Thyroid gland (tissue), 4 donors: ENCODE data around the gene IFT57. TPM values are rescaled to one million over a fixed set of nuclear protein-coding genes. Genes with fewer than 3 reads are reported as not detected.
"Not testable (repeated sequence)": the region's sequence is repeated elsewhere in the genome, so short reads cannot be mapped to it uniquely, and the experiment has no call there.

ENCODE experiments used
- DNase-seq, 2 donors: peaks; one replicate each; pipeline ENCODE4 v3.0.0-alpha.2; 2019
- H3K27ac ChIP-seq, 3 donors: fragments of 200-600 bp; sonication (generic); 1 replicate in 2 of 3; 2 replicates in 1 of 3; pipeline ENCODE4 v1.5.1; 2016 to 2019; ENCODE audit warnings: mild to moderate bottlenecking in 1 of 3, moderate library complexity in 1 of 3
- H3K27me3 ChIP-seq: fragments of 200-600 bp; sonication (generic); one replicate; pipeline ENCODE4 v1.5.1; 2019
- H3K36me3 ChIP-seq, 2 donors: fragments of 200-600 bp; sonication (generic); one replicate each; pipeline ENCODE4 v1.5.1; 2016 to 2019
- H3K4me1 ChIP-seq, 2 donors: fragments of 200-600 bp; sonication (generic); one replicate each; pipeline ENCODE4 v1.5.1; 2017 to 2019
- H3K4me3 ChIP-seq, 3 donors: fragments of 200-600 bp; sonication (generic); replicated peaks in 1 of 3; 1 replicate in 2 of 3; 2 replicates in 1 of 3; pipeline ENCODE4 v1.5.1; 2016; ENCODE audit warnings: mild to moderate bottlenecking in 1 of 3
- H3K9me3 ChIP-seq: fragments of 200-600 bp; sonication (generic); one replicate; pipeline ENCODE4 v1.5.1; 2017
- POLR2A ChIP-seq, 2 donors: fragments of 450-650 bp; IDR thresholded peaks; one replicate each; pipeline ENCODE4 v1.6.1; 2017; ENCODE audit warnings: antibody characterized with exemption in 2 of 2, mild to moderate bottlenecking in 2 of 2, moderate library complexity in 1 of 2
- WGBS, 2 donors: methylation state at CpG; one replicate each; pipeline ENCODE4 v1.1.5; 2017; 5-methylcytosine and 5-hydroxymethylcytosine counted together
- intact Hi-C: fragments of 100-400 bp; cut with DNase I; formaldehyde crosslinking; loops from one replicate; pipeline ENCODE4 v1.15.1; 2023
- total RNA-seq, 4 donors: library from RNA; depleted of rRNA; stranded (reverse); fragments of >200 nt; gene quantifications; one replicate each; pipeline ENCODE4 v1.2.3, GENCODE V29; 2016
- TF ChIP-seq, protein P1 (sequence below), 6 experiments: fragments of 200-600 bp in 3 of 6; fragments of 450-650 bp in 3 of 6; sonication (generic) in 3 of 6; IDR thresholded peaks; one replicate each; pipeline ENCODE4 v1.5.1; 2016 to 2019; ENCODE audit warnings: antibody characterized with exemption in 6 of 6, mild to moderate bottlenecking in 2 of 6, inconsistent platforms in 1 of 6, moderate library complexity in 1 of 6

Gene IFT57, protein sequence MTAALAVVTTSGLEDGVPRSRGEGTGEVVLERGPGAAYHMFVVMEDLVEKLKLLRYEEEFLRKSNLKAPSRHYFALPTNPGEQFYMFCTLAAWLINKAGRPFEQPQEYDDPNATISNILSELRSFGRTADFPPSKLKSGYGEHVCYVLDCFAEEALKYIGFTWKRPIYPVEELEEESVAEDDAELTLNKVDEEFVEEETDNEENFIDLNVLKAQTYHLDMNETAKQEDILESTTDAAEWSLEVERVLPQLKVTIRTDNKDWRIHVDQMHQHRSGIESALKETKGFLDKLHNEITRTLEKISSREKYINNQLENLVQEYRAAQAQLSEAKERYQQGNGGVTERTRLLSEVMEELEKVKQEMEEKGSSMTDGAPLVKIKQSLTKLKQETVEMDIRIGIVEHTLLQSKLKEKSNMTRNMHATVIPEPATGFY
- 100 to 1,000 TPM in 1 of 4 donors, 10 to 100 TPM in 3; 80.1 to 139 (median 87.4) TPM for total RNA-seq

DNA sequence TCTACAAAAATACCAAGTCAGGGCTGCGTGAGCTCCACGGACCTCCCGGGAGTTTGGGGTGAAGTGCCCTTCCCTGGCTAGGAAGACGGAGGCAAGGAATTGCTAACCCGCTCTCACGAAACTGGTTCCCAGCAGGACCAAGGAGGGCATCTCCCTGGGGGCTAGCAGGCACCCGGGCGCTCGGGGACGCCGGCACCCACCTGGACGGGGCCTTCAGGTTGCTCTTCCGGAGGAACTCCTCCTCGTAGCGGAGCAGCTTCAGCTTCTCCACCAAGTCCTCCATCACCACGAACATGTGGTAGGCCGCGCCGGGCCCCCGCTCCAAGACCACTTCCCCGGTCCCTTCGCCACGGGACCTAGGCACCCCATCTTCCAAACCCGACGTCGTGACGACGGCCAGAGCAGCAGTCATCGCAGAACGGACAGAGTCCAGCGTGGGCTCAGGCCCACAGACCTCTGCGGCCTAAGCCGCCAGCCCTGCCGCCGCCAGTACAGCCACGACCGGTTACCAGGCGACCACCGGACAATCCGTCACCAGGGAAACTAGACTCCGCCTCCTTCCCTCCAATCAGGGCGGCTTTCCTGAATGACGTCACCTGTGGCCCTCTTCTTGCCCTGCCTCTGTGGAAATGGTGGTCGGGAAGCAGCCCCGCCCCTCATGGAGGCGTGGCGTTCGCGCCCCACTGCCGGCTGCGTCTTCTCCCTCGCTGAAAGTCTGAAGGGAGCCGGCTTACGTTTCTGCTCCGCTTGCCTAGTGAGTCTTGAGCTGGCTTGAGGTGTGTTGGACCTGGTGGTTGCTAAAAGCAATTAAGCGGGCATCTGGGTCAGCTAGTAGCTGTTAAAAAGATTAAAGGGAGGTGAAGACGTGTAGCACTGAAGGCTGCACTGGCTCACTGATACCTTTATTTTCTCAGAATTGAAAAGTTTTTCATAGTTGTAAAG, at the start of gene IFT57:
IFT57 (minus strand) TSS at position 514 of the 942 bp plus-strand sequence; CDS start at position 412, 102 bp downstream.
- H3K9me3 ChIP-seq, result no peaks in the 10 kb centered on the region
- TF ChIP-seq, protein P1, sequence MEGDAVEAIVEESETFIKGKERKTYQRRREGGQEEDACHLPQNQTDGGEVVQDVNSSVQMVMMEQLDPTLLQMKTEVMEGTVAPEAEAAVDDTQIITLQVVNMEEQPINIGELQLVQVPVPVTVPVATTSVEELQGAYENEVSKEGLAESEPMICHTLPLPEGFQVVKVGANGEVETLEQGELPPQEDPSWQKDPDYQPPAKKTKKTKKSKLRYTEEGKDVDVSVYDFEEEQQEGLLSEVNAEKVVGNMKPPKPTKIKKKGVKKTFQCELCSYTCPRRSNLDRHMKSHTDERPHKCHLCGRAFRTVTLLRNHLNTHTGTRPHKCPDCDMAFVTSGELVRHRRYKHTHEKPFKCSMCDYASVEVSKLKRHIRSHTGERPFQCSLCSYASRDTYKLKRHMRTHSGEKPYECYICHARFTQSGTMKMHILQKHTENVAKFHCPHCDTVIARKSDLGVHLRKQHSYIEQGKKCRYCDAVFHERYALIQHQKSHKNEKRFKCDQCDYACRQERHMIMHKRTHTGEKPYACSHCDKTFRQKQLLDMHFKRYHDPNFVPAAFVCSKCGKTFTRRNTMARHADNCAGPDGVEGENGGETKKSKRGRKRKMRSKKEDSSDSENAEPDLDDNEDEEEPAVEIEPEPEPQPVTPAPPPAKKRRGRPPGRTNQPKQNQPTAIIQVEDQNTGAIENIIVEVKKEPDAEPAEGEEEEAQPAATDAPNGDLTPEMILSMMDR (IDR thresholded peaks at IDR 0.05), result no peak
- peak in 1 of 2 donors; percentile 95 for TF ChIP-seq POLR2A (IDR thresholded peaks at IDR 0.05)
- 1% methylated on average over 27 to 50 of the region's 57 CpGs for WGBS, 2 donors
- H3K36me3 ChIP-seq, result no peaks in the 10 kb centered on the region
- intact Hi-C loops, result no loop called here
- peak; percentile 99 for DNase-seq
- H3K27ac ChIP-seq, result peak within 1 kb of the TSS; percentile 70 to 82 (median 79)
- H3K4me3 ChIP-seq, result peak within 1 kb of the TSS; percentile 53 to 91 (median 60)
- H3K27me3 ChIP-seq, result no peaks in the 10 kb centered on the region
- peaks cover 24 to 33% of the 10 kb centered on the region in 2 donors for H3K4me1 ChIP-seq

- no peak overlapping the region for H3K4me3 ChIP-seq
- DNase-seq, result no peak
- no peaks in the 10 kb centered on the region for H3K4me1 ChIP-seq
- no peak for TF ChIP-seq POLR2A (IDR thresholded peaks at IDR 0.05)
- TF ChIP-seq, protein P1 (IDR thresholded peaks at IDR 0.05), result no peak
- H3K9me3 ChIP-seq, result no peaks in the 10 kb centered on the region
- intact Hi-C loops, result no loop called here
- 43 to 46% methylated on average over 2 of the region's 2 CpGs for WGBS, 2 donors
- H3K36me3 ChIP-seq, result no peaks in the 10 kb centered on the region
- no peaks in the 10 kb centered on the region for H3K27me3 ChIP-seq
- H3K27ac ChIP-seq, result no peak overlapping the region
These were observed 49.4 kb upstream of the IFT57 start for GRCh38 chr3:108271626-108272025.

DNA sequence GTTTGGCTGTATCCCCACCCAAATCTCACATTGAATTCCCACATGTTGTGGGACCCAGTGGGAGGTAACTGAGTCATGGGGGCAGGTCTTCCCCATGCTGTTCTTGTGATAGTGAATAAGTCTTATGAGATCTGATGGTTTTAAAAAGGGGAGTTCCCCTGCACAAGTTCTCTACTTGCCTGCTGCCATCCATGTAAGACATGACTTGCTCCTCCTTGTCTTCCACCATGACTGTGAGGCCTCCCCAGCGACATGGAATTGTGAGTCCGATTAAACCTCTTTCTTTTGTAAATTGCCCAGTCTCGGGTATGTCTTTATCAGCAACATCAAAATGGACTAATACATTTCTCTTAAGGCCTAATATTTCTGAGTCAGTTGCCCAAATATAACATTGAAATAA, 46.0 kb upstream of the IFT57 start:
- H3K36me3 ChIP-seq, H3K27me3 ChIP-seq, DNase-seq, intact Hi-C loops, H3K4me3 ChIP-seq, H3K9me3 ChIP-seq, H3K27ac ChIP-seq, H3K4me1 ChIP-seq: not testable (repeated sequence)
- WGBS, 2 donors, result 93 to 98% methylated on average over 3 of the region's 3 CpGs

GRCh38 chr3:108264534-108265298, 42.5 kb upstream of the IFT57 start:
- WGBS, 2 donors, result 83 to 84% methylated on average over 5 of the region's 5 CpGs

DNA sequence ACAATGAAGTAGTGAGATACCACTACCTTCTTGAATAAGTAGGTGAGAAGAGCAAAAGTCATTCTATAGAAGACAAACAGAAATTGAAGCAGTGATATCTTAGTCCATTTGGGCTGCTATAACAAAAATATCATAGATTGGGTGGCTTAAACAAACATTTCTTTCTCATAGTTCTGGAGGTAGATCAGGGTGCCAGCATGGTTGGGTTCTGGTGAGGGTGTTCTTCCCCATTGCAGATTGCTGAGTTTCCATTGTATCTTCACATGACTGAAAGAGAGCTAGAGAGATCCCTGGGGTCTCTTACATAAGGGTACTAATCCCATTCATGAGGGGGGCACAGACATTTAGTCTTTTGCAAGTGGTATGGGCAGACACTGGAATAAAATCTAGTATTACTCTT, 32.9 kb upstream of the IFT57 start:
- H3K9me3 ChIP-seq, result no peaks in the 10 kb centered on the region

More at GRCh38 chr3:108264534-108265298, 42.5 kb upstream of the IFT57 start:
- intact Hi-C loops, H3K4me1 ChIP-seq, H3K27ac ChIP-seq, H3K4me3 ChIP-seq, DNase-seq, H3K27me3 ChIP-seq, H3K9me3 ChIP-seq, H3K36me3 ChIP-seq: not testable (repeated sequence)

More for the DNA sequence above, 32.9 kb upstream of the IFT57 start:
- Histone ChIP-seq H3K4me3 (no peak overlapping the region), H3K27ac (no peak overlapping the region), H3K4me1 (no peaks in the 10 kb centered on the region), H3K27me3 (no peaks in the 10 kb centered on the region), H3K36me3 (no peaks in the 10 kb centered on the region)
- no peak for DNase-seq
- TF ChIP-seq POLR2A (IDR thresholded peaks at IDR 0.05), result no peak
- TF ChIP-seq, protein P1 (IDR thresholded peaks at IDR 0.05), result no peak
- intact Hi-C loops, result no loop called here
